HG03571 (cell line): Measurements from ENCODE around the gene PRSS38.

Experiments
- ATAC-seq: cut with Tn5 transposase; IDR thresholded peaks from one replicate; pipeline ENCODE4 v1.9.1; 2021; ENCODE audit not compliant: unreplicated experiment

PRSS38 gene

GRCh38 chr1:227815468-227816409, at the start of gene PRSS38:
Gene PRSS38 (plus strand): TSS chr1:227815675. CDS start chr1:227815717, 42 bp downstream.
- ATAC-seq = no peak

GRCh38 chr1:227766015-227766634, 49.4 kb upstream of the PRSS38 start:
- ATAC-seq = peak; percentile 39

- ATAC-seq = no peak
Measured at GRCh38 chr1:227766653-227767277, 48.7 kb upstream of the PRSS38 start.

GRCh38 chr1:227767401-227768124, 47.9 kb upstream of the PRSS38 start:
- ATAC-seq = no peak

- ATAC-seq = no peak
Measured at GRCh38 chr1:227768125-227768439, 47.4 kb upstream of the PRSS38 start.

GRCh38 chr1:227768640-227769039, 46.8 kb upstream of the PRSS38 start:
- ATAC-seq = no peak

GRCh38 chr1:227769047-227769935, 46.2 kb upstream of the PRSS38 start:
- no peak for ATAC-seq

- ATAC-seq = no peak
Measured at GRCh38 chr1:227769936-227770494, 45.5 kb upstream of the PRSS38 start.

GRCh38 chr1:227770812-227771211, 44.7 kb upstream of the PRSS38 start:
- ATAC-seq = no peak

GRCh38 chr1:227771326-227771725, 44.1 kb upstream of the PRSS38 start:
- ATAC-seq = no peak

- no peak for ATAC-seq
Measured at GRCh38 chr1:227771771-227772170, 43.7 kb upstream of the PRSS38 start.

GRCh38 chr1:227773558-227773957, 41.9 kb upstream of the PRSS38 start:
- no peak for ATAC-seq

GRCh38 chr1:227774051-227774731, 41.3 kb upstream of the PRSS38 start:
- no peak for ATAC-seq

- no peak for ATAC-seq
Measured at GRCh38 chr1:227774821-227775661, 40.4 kb upstream of the PRSS38 start.

GRCh38 chr1:227775841-227776240, 39.6 kb upstream of the PRSS38 start:
- no peak for ATAC-seq

GRCh38 chr1:227776331-227776771, 39.1 kb upstream of the PRSS38 start:
- no peak for ATAC-seq

GRCh38 chr1:227777156-227777555, 38.3 kb upstream of the PRSS38 start:
- ATAC-seq = no peak

- ATAC-seq = no peak
Measured at GRCh38 chr1:227777646-227778045, 37.8 kb upstream of the PRSS38 start.
